Spleen (tissue), 7 donors: ENCODE results near the gene NCLN.

ENCODE experiments used
- CTCF ChIP-seq, 11 experiments: fragments of 200-600 bp in 7 of 11; fragments of 450-650 bp in 4 of 11; sonication (generic) in 4 of 11; IDR thresholded peaks in 8 of 11; conservative IDR thresholded peaks in 3 of 11; 1 replicate in 7 of 11; 2 replicates in 4 of 11; pipeline versions ENCODE4 v1.4.0 to v1.8.0; 2016 to 2021; ENCODE audit warnings: antibody characterized with exemption in 11 of 11, inconsistent platforms in 4 of 11, mild to moderate bottlenecking in 1 of 11
- POLR2A ChIP-seq, 3 donors: fragments of 450-650 bp; IDR thresholded peaks; one replicate each; pipeline ENCODE4 v1.5.1; 2017; ENCODE audit warnings: antibody characterized with exemption in 3 of 3, mild to moderate bottlenecking in 1 of 3
- POLR2AphosphoS5 ChIP-seq, 3 donors: sonication (generic); formaldehyde crosslinking; IDR thresholded peaks; one replicate each; pipeline ENCODE4 v1.5.1; 2017; ENCODE audit warnings: antibody characterized with exemption in 3 of 3
- donor health status: DM: no; HTN: no; CAD: no; lungs with moderate emphysema.
- donor health status: DM: no; HTN: no; CAD: no.
- donor health status: DM: no; HTN: no; CAD: no.

GRCh38 chr19:3175781-3176714, 9.7 kb upstream of the NCLN start:
- TF ChIP-seq POLR2A (IDR thresholded peaks at IDR 0.05) (no peak), CTCF (IDR thresholded peaks at IDR 0.05 in 8 of 11, conservative IDR thresholded peaks at IDR 0.05 in 3 of 11) (no peak), POLR2AphosphoS5 (IDR thresholded peaks at IDR 0.05) (no peak)
